ENCODE measurements around the gene FAM200C. TPM values are rescaled to one million over a fixed set of nuclear protein-coding genes. Genes with fewer than 3 reads are reported as not detected.

Gene FAM200C
- total and polyA plus RNA-seq, 9 of the 15 experiments (the other 6 are each of a cell fraction or from before 2014, with no cell fraction given) = 1.3 to 7.0 (median 1.8) TPM

GRCh38 chr5:160421625-160422258 is 21.9 kb upstream of the FAM200C start, which contains the start of gene PTTG1 (continued):
- peak; percentile 81 for TF ChIP-seq TAF9B (IDR thresholded peaks at IDR 0.05; ENCODE audit: partially characterized antibody)
- TF ChIP-seq ZNF407 (IDR thresholded peaks at IDR 0.05; ENCODE audit: low read depth) = no peak
- TF ChIP-seq PML (IDR thresholded peaks at IDR 0.05; ENCODE audit: low read length) = peak; percentile 68
- TF ChIP-seq, protein P1, sequence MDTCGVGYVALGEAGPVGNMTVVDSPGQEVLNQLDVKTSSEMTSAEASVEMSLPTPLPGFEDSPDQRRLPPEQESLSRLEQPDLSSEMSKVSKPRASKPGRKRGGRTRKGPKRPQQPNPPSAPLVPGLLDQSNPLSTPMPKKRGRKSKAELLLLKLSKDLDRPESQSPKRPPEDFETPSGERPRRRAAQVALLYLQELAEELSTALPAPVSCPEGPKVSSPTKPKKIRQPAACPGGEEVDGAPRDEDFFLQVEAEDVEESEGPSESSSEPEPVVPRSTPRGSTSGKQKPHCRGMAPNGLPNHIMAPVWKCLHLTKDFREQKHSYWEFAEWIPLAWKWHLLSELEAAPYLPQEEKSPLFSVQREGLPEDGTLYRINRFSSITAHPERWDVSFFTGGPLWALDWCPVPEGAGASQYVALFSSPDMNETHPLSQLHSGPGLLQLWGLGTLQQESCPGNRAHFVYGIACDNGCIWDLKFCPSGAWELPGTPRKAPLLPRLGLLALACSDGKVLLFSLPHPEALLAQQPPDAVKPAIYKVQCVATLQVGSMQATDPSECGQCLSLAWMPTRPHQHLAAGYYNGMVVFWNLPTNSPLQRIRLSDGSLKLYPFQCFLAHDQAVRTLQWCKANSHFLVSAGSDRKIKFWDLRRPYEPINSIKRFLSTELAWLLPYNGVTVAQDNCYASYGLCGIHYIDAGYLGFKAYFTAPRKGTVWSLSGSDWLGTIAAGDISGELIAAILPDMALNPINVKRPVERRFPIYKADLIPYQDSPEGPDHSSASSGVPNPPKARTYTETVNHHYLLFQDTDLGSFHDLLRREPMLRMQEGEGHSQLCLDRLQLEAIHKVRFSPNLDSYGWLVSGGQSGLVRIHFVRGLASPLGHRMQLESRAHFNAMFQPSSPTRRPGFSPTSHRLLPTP (IDR thresholded peaks at IDR 0.05; ENCODE audit: borderline replicate concordance, extremely low read depth, insufficient read length) = no peak
- TF ChIP-seq SIN3A (IDR thresholded peaks at IDR 0.05; ENCODE audit: borderline replicate concordance in 2 of 2, control insufficient read depth in 1 of 2, low read depth in 2 of 2, low read length in 2 of 2) = peak in 1 of 2 experiments; percentile 63; a peak in 1 of 4 replicates
- peak; percentile 29; the same call in 1 of the 2 replicates for TF ChIP-seq TAF7 (tag; IDR thresholded peaks at IDR 0.05)
- peak; percentile 81 for TF ChIP-seq MBD2 (IDR thresholded peaks at IDR 0.05; ENCODE audit: borderline replicate concordance, low read depth)
- 0 out of 2 replicates have a peak, but pooled peaks have one; percentile 44 for TF ChIP-seq L3MBTL2 (IDR thresholded peaks at IDR 0.05)
- TF ChIP-seq NEUROD1 (IDR thresholded peaks at IDR 0.05; ENCODE audit: borderline replicate concordance, low read depth, low read length, partially characterized antibody) = peak; percentile 63
- no peak for TF ChIP-seq FOXK2 (conservative IDR thresholded peaks at IDR 0.05 in 1 of 2, IDR thresholded peaks at IDR 0.05 in 1 of 2; ENCODE audit: low read depth in 2 of 2)
- TF ChIP-seq, protein P2, sequence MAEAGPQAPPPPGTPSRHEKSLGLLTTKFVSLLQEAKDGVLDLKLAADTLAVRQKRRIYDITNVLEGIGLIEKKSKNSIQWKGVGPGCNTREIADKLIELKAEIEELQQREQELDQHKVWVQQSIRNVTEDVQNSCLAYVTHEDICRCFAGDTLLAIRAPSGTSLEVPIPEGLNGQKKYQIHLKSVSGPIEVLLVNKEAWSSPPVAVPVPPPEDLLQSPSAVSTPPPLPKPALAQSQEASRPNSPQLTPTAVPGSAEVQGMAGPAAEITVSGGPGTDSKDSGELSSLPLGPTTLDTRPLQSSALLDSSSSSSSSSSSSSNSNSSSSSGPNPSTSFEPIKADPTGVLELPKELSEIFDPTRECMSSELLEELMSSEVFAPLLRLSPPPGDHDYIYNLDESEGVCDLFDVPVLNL (CRISPR knock-in tag; IDR thresholded peaks at IDR 0.05; ENCODE audit: low read depth) = peak; percentile 93
- TF ChIP-seq CXXC5 (CRISPR knock-in tag; IDR thresholded peaks at IDR 0.05) = peak; percentile 87
- 0 out of 2 replicates have a peak, but pooled peaks have one; percentile 2 for TF ChIP-seq NFE2 (IDR thresholded peaks at IDR 0.05; ENCODE audit: low read depth)
- TF ChIP-seq CTBP1 (IDR thresholded peaks at IDR 0.05; ENCODE audit: borderline replicate concordance) = peak; percentile 20; the same call in 1 of the 2 replicates
- TF ChIP-seq ZNF696 (CRISPR knock-in tag; conservative IDR thresholded peaks at IDR 0.05) = no peak

All from K562 (cell line).